Osteocyte (in vitro differentiated cells): ENCODE data around the gene GRPEL2. TPM values are rescaled to one million over a fixed set of nuclear protein-coding genes. Genes with fewer than 3 reads are reported as not detected.

Experiments
- DNase-seq: peaks from one replicate; pipeline ENCODE4 v3.0.0; 2021; ENCODE audit warnings: mixed read lengths; ENCODE audit not compliant: unreplicated experiment; ENCODE audit errors: extremely low spot score
- H3K27ac Mint-ChIP-seq: one replicate; pipeline ENCODE4 v1.8.0; 2021; ENCODE audit warnings: mild to moderate bottlenecking, mixed read lengths; ENCODE audit not compliant: unreplicated experiment
- H3K27me3 Mint-ChIP-seq: one replicate; pipeline ENCODE4 v1.8.0; 2021; ENCODE audit warnings: mixed read lengths; ENCODE audit not compliant: unreplicated experiment
- H3K36me3 Mint-ChIP-seq: one replicate; pipeline ENCODE4 v1.8.0; 2021; ENCODE audit warnings: mixed read lengths; ENCODE audit not compliant: unreplicated experiment
- H3K4me1 Mint-ChIP-seq: one replicate; pipeline ENCODE4 v1.8.0; 2021; ENCODE audit warnings: mixed read lengths; ENCODE audit not compliant: unreplicated experiment
- H3K4me3 Mint-ChIP-seq: one replicate; pipeline ENCODE4 v1.8.0; 2021; ENCODE audit warnings: mild to moderate bottlenecking, moderate library complexity, mixed read lengths; ENCODE audit not compliant: unreplicated experiment
- H3K9me3 Mint-ChIP-seq: one replicate; pipeline ENCODE4 v1.8.0; 2021; ENCODE audit warnings: mixed read lengths; ENCODE audit not compliant: unreplicated experiment
- CTCF ChIP-seq: fragments of 200-600 bp; sonication (generic); IDR thresholded peaks from 2 replicates; pipeline ENCODE4 v1.5.0; 2021; ENCODE audit warnings: antibody characterized with exemption, mild to moderate bottlenecking, moderate library complexity
- long read RNA-seq: library from polyadenylated mRNA; unstranded; transcript quantifications from one replicate; pipeline ENCODE4 v2.0.0, GENCODE V29; 2021
- total RNA-seq: library from RNA; stranded (reverse); gene quantifications from 2 replicates; pipeline ENCODE4 v1.2.1, GENCODE V29; 2021

The GRPEL2 gene
- 25.2 and 25.6 TPM in 2 replicates for total RNA-seq
- long read RNA-seq, full-length matches to known transcripts = 29 of 58 reads
- long read RNA-seq, partial matches to known transcripts = 0 of 58 reads
- long read RNA-seq, other reads (novel, unspliced or antisense) = 29 of 58 reads

- Mint-ChIP-seq H3K4me3 (peak within 1 kb of the TSS; percentile 98), H3K4me1 (peaks cover 37% of the 10 kb centered on the region), H3K27me3 (no peaks in the 10 kb centered on the region), H3K36me3 (peaks cover 18% of the 10 kb centered on the region), H3K9me3 (no peaks in the 10 kb centered on the region), H3K27ac (peak within 1 kb of the TSS; percentile 98)
- TF ChIP-seq CTCF = no peak
- peak; percentile 98 for DNase-seq
Measured at GRCh38 chr5:149345147-149345891, at the start of gene GRPEL2. Gene GRPEL2, plus strand, starts transcription at chr5:149345499. Its CDS starts 41 bp downstream, at chr5:149345540.

- no peak overlapping the region for H3K27ac Mint-ChIP-seq
- no peaks in the 10 kb centered on the region for H3K9me3 Mint-ChIP-seq
- no peaks in the 10 kb centered on the region for H3K36me3 Mint-ChIP-seq
- DNase-seq = no peak
- no peak overlapping the region for H3K4me3 Mint-ChIP-seq
- peaks cover 5% of the 10 kb centered on the region for H3K27me3 Mint-ChIP-seq
- no peaks in the 10 kb centered on the region for H3K4me1 Mint-ChIP-seq
- TF ChIP-seq CTCF = no peak
Measured at GRCh38 chr5:149297340-149298025, 47.8 kb upstream of the GRPEL2 start.

- DNase-seq = no peak
- Mint-ChIP-seq H3K36me3 (no peaks in the 10 kb centered on the region), H3K27me3 (peaks cover 5% of the 10 kb centered on the region), H3K4me3 (no peak overlapping the region), H3K9me3 (no peaks in the 10 kb centered on the region), H3K4me1 (no peaks in the 10 kb centered on the region), H3K27ac (no peak overlapping the region)
- TF ChIP-seq CTCF = no peak
Measured at GRCh38 chr5:149298163-149298562, 47.1 kb upstream of the GRPEL2 start.

GRCh38 chr5:149298842-149299404 lies 46.4 kb upstream of the GRPEL2 start:
- Mint-ChIP-seq H3K27ac (no peak overlapping the region), H3K4me3 (no peak overlapping the region), H3K9me3 (no peaks in the 10 kb centered on the region), H3K36me3 (no peaks in the 10 kb centered on the region), H3K27me3 (peaks cover 5% of the 10 kb centered on the region), H3K4me1 (no peaks in the 10 kb centered on the region)
- no peak for TF ChIP-seq CTCF
- no peak for DNase-seq
